ENCODE data around the gene MTG2.

DNA sequence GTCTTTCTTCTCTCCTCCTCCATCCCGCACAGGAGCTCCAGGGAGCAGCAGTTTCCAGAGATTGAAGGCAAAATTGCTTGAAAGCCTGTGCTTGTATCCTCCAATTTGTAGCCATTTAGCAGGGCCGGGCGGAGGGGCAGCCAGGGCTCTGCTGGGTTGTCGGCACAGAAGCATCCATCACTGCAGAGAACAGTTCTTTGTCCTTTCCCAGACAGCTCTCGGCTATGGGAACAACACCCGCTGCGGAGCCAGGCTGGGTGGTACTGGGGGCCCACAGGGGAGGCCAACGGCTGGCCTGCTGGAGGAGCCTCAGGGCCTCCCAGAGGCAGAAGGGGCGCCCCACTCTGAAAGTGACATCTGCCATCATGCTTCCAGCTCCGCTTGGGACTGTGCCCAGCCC lies 29.5 kb downstream of the MTG2 start:
- TF ChIP-seq EP300 (IDR thresholded peaks at IDR 0.05): no peak
- TF ChIP-seq POLR2A (IDR thresholded peaks at IDR 0.05): no peak

Measured in ovary (tissue), 1 donor.